Activated CD4-positive, alpha-beta T cell treated with anti-CD3 and anti-CD28 coated beads, Interleukin-2, Interleukin-4, amounts not matched to agents 100 ng/mL and 50 ng/mL, durations not matched to agents 16 hours and 8 hours (primary cell): ENCODE results near the gene F12.

ENCODE experiments used
- DNase-seq: peaks from one replicate; pipeline ENCODE4 v3.0.0-alpha.2; 2020; ENCODE audit warnings: low spot score

Gene F12

GRCh38 chr5:177409043-177409801 is at the start of gene F12:
F12 (minus strand) TSS chr5:177409564; CDS start chr5:177409527, 37 bp downstream.
- DNase-seq, result no peak

- no peak for DNase-seq
Measured at GRCh38 chr5:177458912-177459350, 49.6 kb upstream of the F12 start.

GRCh38 chr5:177457852-177458681 is 48.7 kb upstream of the F12 start:
- DNase-seq, result no peak

GRCh38 chr5:177456976-177457851 is 47.9 kb upstream of the F12 start:
- peak; percentile 73 for DNase-seq

- no peak for DNase-seq
Measured at GRCh38 chr5:177456591-177456964, 47.2 kb upstream of the F12 start.

GRCh38 chr5:177455661-177456590 is 46.6 kb upstream of the F12 start:
- DNase-seq, result peak; percentile 97

- peak; percentile 91 for DNase-seq
Measured at GRCh38 chr5:177455036-177455660, 45.8 kb upstream of the F12 start.

GRCh38 chr5:177454397-177455035 is 45.2 kb upstream of the F12 start:
- DNase-seq, result peak; percentile 93

- no peak for DNase-seq
Measured at GRCh38 chr5:177453852-177454396, 44.6 kb upstream of the F12 start.

GRCh38 chr5:177452688-177453638 is 43.6 kb upstream of the F12 start:
- no peak for DNase-seq

- no peak for DNase-seq
Measured at GRCh38 chr5:177450667-177451424, 41.5 kb upstream of the F12 start.

GRCh38 chr5:177449140-177450061 is 40.0 kb upstream of the F12 start:
- no peak for DNase-seq

- DNase-seq, result no peak
Measured at GRCh38 chr5:177448244-177448950, 39.0 kb upstream of the F12 start.

- DNase-seq, result no peak
Measured at GRCh38 chr5:177447611-177448243, 38.4 kb upstream of the F12 start.

- DNase-seq, result peak; percentile 66
Measured at GRCh38 chr5:177447066-177447610, 37.8 kb upstream of the F12 start.
